ENCODE data around the gene COPZ1. TPM values are rescaled to one million over a fixed set of nuclear protein-coding genes. Genes with fewer than 3 reads are reported as not detected.

Gene COPZ1
- total RNA-seq, 1 donor = 104 TPM

DNA sequence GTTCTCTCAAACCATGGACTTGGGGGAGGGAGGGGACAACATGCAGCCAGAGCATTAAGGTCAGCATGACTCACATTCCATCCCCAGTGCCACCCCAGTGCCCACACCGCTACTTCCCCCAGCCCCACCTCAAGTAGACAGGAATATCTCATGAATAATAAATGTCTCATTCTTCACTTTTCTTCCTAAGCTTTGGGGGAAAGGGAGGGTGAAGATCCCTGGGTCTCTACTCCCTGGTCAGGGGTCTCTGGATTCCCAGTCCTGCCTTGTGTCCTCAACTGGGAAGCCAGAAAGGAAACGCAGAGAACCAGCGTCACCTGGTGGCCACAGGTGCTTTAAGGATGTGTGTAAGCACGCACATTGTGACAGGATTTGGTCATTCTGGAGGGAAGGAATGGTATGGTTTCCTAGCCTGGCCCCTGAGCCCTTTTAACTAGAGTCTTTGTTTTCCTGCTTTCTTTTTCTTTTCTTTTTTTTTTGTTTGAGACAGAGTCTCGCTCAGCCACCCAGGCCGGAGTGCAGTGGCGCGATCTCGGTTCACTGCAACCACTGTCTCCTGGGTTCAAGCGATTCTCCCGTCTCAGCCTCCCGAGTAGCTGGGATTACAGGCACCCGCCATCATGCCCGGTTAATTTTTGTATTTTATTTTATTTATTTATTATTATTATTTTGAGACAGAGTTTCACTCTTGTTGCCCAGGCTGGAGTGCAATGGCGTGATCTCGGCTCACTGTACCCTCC, 36.0 kb downstream of the COPZ1 start:
- H2AFZ ChIP-seq (ENCODE audit: low read length) = peak overlapping the region; percentile 40

DNA sequence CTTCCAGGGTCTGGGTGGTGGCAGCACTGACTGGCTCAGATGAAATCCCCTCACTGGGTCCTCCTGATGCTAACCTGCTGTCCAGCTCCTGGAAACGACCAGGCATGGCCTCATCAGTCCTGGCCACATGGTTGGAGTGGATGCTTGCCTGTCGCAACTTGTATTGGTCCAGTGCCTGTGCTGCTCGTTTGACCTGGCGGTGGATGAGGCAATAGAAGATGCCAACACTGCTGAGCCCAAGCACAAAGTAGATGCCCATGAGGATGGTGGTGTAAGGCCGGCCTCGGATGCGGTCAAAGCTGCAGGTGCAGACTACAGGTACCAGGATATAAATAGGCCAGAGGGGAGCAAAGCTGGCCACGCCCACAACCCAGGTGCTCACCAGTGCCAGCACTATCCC, 38.1 kb downstream of the COPZ1 start:
- Histone ChIP-seq H3K27me3 (ENCODE audit: insufficient read depth, low read length) (no peaks in the 10 kb centered on the region), H4K20me1 (ENCODE audit: insufficient read depth, low read length) (no peaks in the 10 kb centered on the region), H3K79me2 (ENCODE audit: insufficient read depth, low read length) (no peaks in the 10 kb centered on the region), H3K4me3 (ENCODE audit: insufficient read depth, low read length) (no peak overlapping the region), H3K9me3 (ENCODE audit: low read depth, low read length) (no peaks in the 10 kb centered on the region), H3K4me2 (ENCODE audit: insufficient read depth, low read length) (no peak overlapping the region), H3K27ac (ENCODE audit: low read depth, low read length) (no peak overlapping the region), H2AFZ (ENCODE audit: low read length) (no peak overlapping the region), H3K36me3 (ENCODE audit: insufficient read depth, low read length) (no peaks in the 10 kb centered on the region), H3K4me1 (ENCODE audit: insufficient read depth, low read length) (peaks cover 25% of the 10 kb centered on the region)
- TF ChIP-seq, protein P1, sequence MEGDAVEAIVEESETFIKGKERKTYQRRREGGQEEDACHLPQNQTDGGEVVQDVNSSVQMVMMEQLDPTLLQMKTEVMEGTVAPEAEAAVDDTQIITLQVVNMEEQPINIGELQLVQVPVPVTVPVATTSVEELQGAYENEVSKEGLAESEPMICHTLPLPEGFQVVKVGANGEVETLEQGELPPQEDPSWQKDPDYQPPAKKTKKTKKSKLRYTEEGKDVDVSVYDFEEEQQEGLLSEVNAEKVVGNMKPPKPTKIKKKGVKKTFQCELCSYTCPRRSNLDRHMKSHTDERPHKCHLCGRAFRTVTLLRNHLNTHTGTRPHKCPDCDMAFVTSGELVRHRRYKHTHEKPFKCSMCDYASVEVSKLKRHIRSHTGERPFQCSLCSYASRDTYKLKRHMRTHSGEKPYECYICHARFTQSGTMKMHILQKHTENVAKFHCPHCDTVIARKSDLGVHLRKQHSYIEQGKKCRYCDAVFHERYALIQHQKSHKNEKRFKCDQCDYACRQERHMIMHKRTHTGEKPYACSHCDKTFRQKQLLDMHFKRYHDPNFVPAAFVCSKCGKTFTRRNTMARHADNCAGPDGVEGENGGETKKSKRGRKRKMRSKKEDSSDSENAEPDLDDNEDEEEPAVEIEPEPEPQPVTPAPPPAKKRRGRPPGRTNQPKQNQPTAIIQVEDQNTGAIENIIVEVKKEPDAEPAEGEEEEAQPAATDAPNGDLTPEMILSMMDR (IDR thresholded peaks at IDR 0.05; ENCODE audit: extremely low read depth, low read depth, low read length) = no peak
- no peak for DNase-seq (ENCODE audit: insufficient read length, low spot score, missing footprints)

More for the DNA sequence above, 36.0 kb downstream of the COPZ1 start:
- no peaks in the 10 kb centered on the region for H3K27me3 ChIP-seq (ENCODE audit: insufficient read depth, low read length)
- peaks cover 28% of the 10 kb centered on the region for H3K4me1 ChIP-seq (ENCODE audit: insufficient read depth, low read length)
- no peaks in the 10 kb centered on the region for H3K36me3 ChIP-seq (ENCODE audit: insufficient read depth, low read length)
- no peaks in the 10 kb centered on the region for H3K9me3 ChIP-seq (ENCODE audit: low read depth, low read length)
- no peaks in the 10 kb centered on the region for H3K79me2 ChIP-seq (ENCODE audit: insufficient read depth, low read length)
- no peak overlapping the region for H3K4me3 ChIP-seq (ENCODE audit: insufficient read depth, low read length)
- H4K20me1 ChIP-seq (ENCODE audit: insufficient read depth, low read length) = no peaks in the 10 kb centered on the region
- peak overlapping the region; percentile 97 for H3K27ac ChIP-seq (ENCODE audit: low read depth, low read length)
- H3K4me2 ChIP-seq (ENCODE audit: insufficient read depth, low read length) = peak overlapping the region; percentile 90
- TF ChIP-seq, protein P1 (IDR thresholded peaks at IDR 0.05; ENCODE audit: extremely low read depth, low read depth, low read length) = peak; percentile 75
- DNase-seq (ENCODE audit: insufficient read length, low spot score, missing footprints) = peak; percentile 85

DNA sequence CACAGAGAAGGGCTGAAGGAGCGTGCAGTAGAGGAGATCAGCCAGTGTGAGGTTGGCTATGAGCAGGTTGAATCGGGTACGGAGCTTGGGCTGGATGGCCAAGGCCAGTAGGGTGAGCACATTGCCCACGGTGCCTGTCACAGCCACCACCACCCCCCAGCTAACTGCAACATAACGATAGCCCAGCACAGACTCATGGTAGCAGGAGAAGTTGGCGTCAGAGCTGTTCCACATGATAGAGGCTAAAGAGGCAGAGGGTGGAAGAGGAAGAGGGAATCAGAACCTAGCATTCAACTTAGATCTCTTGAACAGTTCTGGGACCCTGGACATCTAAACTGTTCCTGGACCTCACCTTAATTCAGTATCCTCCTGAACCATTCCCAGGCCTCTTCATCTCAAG, 38.7 kb downstream of the COPZ1 start:
- H3K9me3 ChIP-seq (ENCODE audit: low read depth, low read length) = no peaks in the 10 kb centered on the region
- no peak overlapping the region for H3K27ac ChIP-seq (ENCODE audit: low read depth, low read length)
- H2AFZ ChIP-seq (ENCODE audit: low read length) = no peak overlapping the region
- H3K36me3 ChIP-seq (ENCODE audit: insufficient read depth, low read length) = no peaks in the 10 kb centered on the region
- H3K27me3 ChIP-seq (ENCODE audit: insufficient read depth, low read length) = no peaks in the 10 kb centered on the region
- DNase-seq (ENCODE audit: insufficient read length, low spot score, missing footprints) = no peak
- H3K4me2 ChIP-seq (ENCODE audit: insufficient read depth, low read length) = no peak overlapping the region
- H3K79me2 ChIP-seq (ENCODE audit: insufficient read depth, low read length) = no peaks in the 10 kb centered on the region
- peaks cover 24% of the 10 kb centered on the region for H3K4me1 ChIP-seq (ENCODE audit: insufficient read depth, low read length)
- TF ChIP-seq, protein P1 (IDR thresholded peaks at IDR 0.05; ENCODE audit: extremely low read depth, low read depth, low read length) = no peak
- no peak overlapping the region for H3K4me3 ChIP-seq (ENCODE audit: insufficient read depth, low read length)
- H4K20me1 ChIP-seq (ENCODE audit: insufficient read depth, low read length) = no peaks in the 10 kb centered on the region

GRCh38 chr12:54364413-54364812, 39.5 kb downstream of the COPZ1 start, which contains the start of gene GPR84:
Gene GPR84 (minus strand): TSS chr12:54364486. CDS start chr12:54363851, 635 bp downstream.
- Histone ChIP-seq H3K27ac (ENCODE audit: low read depth, low read length) (no peak within 1 kb of the TSS), H3K4me3 (ENCODE audit: insufficient read depth, low read length) (no peak within 1 kb of the TSS), H3K36me3 (ENCODE audit: insufficient read depth, low read length) (no peaks in the 10 kb centered on the region), H3K4me1 (ENCODE audit: insufficient read depth, low read length) (peaks cover 21% of the 10 kb centered on the region), H4K20me1 (ENCODE audit: insufficient read depth, low read length) (no peaks in the 10 kb centered on the region), H3K27me3 (ENCODE audit: insufficient read depth, low read length) (no peaks in the 10 kb centered on the region), H3K9me3 (ENCODE audit: low read depth, low read length) (no peaks in the 10 kb centered on the region), H2AFZ (ENCODE audit: low read length) (peak within 1 kb of the TSS; percentile 55), H3K4me2 (ENCODE audit: insufficient read depth, low read length) (no peak within 1 kb of the TSS), H3K79me2 (ENCODE audit: insufficient read depth, low read length) (no peaks in the 10 kb centered on the region)
- TF ChIP-seq, protein P1 (IDR thresholded peaks at IDR 0.05; ENCODE audit: extremely low read depth, low read depth, low read length) = no peak
- no peak for DNase-seq (ENCODE audit: insufficient read length, low spot score, missing footprints)

All from osteoblast (primary cell).